Stimulated activated CD4-positive, alpha-beta T cell treated with anti-CD3 and anti-CD28 coated beads, Interleukin-15, amount 100 ng/mL, for 24 hours (primary cell): ENCODE data around the gene ARL6IP5.

Experiments used
- DNase-seq: peaks from one replicate; pipeline ENCODE4 v3.0.0-alpha.2; 2020

ARL6IP5 gene, protein sequence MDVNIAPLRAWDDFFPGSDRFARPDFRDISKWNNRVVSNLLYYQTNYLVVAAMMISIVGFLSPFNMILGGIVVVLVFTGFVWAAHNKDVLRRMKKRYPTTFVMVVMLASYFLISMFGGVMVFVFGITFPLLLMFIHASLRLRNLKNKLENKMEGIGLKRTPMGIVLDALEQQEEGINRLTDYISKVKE

DNA sequence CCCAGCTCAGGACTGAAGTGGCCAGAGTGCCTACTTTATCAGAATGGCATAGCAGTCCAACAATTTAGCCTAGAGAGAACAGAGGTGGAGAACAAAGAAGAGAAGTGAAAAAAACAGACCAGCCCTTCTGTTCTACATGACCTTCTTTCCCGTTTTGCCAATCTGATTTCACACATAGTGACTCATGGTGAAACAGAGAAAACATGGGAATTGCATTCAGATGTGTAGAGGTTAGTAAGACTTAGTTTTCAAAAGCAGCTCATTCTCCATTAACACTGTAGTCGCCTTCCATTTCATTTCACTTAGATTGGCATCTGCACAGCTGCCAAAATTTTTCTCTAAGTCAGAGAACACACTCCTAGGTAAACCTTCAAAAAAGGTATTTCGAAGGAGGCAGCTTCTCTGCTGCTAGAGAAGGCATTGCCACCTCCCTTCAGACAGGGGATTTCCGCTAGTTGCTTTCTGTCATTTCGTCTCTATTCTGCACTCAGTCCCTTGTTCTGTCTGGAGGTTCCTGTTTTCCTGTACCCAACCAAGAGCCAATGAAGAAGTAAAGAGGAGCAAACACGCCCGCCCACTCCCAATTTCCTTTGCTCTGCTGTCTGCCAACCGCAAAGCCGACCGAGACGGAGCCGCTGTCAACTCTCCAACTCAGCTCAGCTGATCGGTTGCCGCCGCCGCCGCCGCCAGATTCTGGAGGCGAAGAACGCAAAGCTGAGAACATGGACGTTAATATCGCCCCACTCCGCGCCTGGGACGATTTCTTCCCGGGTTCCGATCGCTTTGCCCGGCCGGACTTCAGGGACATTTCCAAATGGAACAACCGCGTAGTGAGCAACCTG is at the start of gene ARL6IP5:
TSS of gene ARL6IP5 (plus strand) at position 612 of the 842 bp plus-strand sequence. CDS start at position 723, 111 bp downstream.
- DNase-seq: peak; percentile 93

DNA sequence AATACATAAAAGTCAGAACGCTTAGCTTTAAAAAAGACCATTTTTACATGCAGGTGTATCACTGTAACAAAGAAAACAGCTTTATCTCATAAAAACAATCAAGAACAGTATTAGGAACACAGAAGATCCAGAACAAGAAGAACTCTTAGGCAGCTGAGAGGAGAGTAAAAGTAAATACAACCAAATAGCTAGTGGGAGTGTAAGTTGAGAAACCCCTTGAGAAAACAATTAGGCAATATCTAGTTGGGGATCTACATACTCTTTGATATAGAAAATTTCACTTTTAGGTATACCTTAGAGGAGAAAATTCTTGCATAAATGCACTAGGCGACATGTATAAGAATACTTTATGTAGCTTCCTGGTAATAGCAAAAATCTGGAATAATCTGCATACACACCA is 40.1 kb upstream of the ARL6IP5 start:
- DNase-seq: no peak

DNA sequence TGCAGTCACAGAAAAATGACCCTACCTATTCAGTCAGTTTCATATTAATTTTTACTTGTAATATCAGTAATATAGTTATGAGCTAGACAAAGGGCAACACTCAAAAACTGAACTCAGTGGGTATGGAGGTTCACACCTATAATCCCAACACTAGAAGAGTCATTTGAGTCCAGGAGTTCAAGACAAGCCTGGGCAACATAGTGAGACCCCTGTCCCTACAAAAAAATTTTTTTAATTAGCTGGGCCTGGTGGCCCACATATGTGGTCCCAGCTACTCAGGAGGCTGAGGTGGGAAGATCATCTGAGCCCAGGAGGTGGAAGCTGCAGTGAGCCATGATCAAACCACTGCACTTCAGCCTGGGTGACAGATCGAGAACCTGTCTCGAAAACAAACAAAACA is 35.7 kb upstream of the ARL6IP5 start:
- no peak for DNase-seq

DNA sequence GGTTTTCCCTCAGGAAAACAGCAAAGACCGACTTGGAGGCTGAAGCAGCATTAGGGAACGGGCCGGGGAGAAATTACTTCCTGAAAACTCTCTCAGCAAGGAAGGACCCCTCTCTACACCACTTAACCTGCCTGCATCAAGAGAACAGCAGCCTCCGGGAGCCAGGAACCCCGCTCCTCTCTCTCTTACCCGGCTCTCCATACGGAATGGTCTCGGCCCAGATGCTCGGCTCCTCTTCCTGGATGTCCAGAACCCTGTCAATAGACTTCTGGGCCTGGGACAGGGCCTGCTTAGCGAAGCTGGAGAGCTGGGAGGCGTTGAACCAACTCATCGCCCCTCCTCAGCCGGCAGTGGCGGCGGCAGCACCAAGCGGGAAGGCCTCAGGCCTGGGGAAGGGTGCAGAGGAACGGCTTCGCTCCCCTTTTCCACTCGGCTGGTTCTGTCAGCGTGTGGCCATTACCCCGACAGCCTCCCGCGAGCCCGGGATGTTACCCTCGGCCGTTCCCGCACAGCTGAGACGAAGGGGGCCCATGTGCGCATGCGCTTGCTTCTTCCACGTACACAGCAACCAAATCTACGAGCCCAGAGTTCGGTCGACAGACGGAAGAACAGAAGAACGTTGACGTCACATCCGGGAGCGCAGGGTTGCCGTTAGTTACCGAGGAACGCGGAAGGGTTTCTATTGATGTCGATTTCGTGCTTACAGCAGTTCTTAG is 32.8 kb upstream of the ARL6IP5 start, which contains the start of gene TMF1:
TSS of gene TMF1 (minus strand) at position 578 of the 716 bp plus-strand sequence. CDS start at position 331, 247 bp downstream.
- DNase-seq: peak; percentile 98

DNA sequence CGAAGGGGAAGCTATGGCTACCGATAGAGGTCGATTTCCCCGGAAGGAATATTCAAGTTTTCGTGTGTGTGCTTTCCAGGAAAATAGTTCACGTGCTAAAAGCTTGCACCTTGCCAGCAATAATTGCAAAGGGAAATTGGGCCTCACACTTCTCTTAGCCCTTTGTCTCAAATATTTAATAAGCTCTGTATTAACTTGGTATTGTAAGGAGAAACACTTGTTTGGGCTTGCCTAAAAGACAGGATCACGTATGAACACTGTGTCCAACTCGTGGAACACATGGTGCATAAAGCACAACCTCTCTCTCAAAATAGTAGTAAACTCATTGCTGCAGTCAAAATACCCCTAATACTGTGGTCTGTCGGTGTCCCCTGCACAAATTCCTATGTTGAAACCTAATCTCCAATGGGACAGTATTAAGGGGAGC is 32.3 kb upstream of the ARL6IP5 start:
- no peak for DNase-seq

DNA sequence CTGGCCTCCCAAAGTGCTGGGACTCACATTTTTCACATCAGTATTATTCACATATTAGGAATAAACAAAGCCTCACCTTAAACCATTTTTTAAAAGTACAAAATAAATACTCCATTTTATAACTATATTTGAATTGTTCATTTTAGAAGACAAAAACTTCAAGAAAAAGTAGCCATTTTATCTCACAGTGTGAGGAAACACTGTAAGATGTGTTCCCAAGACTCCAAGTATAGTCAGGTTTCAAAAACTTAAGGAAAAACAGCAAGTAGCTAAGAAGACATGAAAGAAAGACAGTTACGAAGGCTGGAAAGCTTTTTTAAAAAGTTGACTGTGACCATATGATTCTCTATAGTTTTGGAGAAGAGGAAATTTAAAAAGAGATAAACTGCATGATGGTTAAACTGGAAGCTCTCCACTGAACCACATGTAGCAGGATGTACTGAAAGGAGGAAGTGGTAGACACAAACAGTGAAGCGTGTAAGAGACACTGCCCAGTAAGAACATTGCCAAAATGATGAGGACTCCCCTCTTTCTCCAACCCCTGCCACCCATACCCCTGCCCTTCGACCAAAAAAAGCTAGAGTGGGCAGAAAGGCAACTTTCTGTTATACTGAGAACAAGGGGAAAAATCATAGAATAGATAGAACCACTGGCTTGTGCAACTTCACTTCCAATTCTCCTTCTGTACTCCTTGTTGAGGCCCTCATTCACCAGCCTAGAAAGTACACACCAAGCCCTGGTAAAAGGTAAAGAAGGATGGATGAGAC is 26.4 kb upstream of the ARL6IP5 start:
- no peak for DNase-seq

DNA sequence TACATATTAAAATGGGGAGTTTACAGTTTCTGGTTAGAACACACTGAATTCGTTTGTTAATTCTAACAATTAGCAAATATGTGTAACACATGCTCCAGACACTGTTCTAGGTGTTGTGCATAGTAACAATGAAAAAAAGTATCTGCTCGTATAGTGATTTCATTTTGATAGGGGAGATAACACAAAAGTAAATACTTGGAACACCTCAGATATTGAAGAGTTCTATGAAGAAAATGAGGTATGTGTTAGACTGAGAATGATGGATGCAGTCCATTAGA is 25.9 kb upstream of the ARL6IP5 start:
- no peak for DNase-seq

DNA sequence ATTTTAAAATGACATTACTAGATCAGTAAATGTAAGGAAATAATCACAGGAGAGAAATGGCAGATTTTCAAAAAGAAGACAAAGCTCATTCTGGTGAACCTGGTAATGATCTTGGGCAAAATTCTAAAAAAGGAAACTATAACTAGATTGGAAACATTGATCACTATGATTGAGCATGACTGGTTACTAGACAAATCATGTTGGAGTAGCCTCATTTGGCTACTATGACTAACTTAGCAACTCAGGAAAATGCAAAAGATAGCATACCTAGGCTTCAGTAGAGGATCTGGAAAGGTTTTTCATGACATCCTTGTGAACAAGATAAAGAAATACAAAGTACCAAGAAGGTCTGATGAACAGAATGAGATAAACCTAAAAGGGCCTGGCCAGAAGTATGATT is 25.0 kb upstream of the ARL6IP5 start:
- DNase-seq: no peak

DNA sequence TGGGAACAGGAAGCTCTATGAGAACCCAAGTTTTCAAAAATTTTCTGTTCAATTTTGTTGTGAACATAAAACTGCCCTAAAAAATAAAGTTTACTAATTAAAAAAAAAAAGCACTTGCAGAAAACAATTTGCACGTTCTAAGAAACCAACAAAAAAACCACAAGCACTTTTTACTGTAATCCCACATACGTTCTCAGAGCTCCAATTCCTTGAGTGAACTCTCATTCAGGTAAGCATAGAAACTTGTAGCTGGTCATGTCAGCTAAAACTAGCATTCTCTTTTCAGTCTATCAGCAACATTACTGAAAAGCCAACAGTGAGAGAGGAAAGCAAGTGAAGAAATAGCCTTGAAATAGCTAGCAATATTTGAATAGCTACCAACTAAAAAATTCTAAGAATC is 21.1 kb upstream of the ARL6IP5 start:
- no peak for DNase-seq

DNA sequence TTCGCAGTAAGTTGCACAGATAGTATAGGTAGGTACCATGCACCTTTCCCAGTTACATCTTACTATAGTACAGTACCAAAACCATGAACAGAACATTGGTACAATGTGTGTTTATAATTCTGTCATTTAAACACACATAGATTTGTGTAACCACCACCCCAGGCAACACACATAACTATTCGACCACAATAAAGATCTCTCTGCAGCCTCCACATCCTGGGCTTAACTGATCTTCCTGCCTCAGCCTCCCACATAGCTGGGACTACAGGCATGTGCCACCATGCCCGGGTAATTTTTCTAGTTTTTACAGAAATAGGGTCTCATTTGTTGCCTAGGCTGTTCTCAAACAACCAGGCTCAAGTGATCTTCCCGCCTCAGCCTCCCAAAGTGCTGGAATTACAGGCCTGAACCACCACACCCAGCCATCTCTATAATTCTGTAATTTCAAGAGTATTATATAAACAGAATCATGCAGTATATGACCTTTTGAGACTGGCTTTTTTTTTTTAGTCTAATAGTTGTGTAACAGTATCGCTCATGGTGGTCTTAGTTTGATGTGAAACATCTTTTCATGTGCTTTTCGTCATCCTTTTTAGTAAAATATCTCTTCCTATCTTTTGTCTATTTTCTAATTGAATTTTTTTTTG is 19.3 kb upstream of the ARL6IP5 start:
- no peak for DNase-seq

DNA sequence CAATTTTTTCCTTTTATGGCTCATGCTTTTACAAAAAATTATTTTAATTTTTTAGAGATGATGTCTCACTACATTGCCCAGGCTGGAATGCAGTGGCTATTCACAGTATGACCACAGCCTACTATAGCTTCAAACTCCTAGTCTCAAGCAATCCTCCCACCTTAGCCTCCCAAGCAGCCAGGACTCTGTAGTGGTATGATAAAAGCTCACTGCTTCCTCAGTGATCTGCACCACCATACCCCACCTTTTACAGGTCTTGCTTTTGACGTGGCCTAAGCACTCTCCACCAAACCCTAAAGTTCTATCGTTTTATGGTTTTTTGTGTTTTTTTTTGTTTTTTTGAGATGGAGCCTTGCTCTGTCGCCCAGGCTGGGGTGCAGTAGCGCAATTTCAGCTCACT is 18.6 kb upstream of the ARL6IP5 start:
- no peak for DNase-seq

DNA sequence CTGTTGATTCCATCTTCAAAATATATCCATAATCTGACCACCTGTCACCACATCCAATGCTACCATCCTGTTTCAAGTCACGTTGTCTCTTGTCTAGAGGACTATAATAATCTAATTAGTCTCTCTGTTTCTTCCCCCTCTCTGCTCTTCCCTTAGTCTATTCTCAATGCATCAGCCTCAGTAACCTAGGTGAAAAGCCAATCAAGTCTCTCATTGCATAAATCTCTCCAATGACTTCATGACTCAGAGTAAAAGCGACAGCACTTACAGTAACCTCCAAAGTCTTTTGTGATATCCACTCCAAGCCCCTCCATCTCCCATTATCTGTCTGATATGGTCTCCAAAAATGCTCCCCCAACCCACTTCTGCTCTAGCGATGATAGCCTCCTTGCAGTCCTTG is 11.8 kb upstream of the ARL6IP5 start:
- no peak for DNase-seq

DNA sequence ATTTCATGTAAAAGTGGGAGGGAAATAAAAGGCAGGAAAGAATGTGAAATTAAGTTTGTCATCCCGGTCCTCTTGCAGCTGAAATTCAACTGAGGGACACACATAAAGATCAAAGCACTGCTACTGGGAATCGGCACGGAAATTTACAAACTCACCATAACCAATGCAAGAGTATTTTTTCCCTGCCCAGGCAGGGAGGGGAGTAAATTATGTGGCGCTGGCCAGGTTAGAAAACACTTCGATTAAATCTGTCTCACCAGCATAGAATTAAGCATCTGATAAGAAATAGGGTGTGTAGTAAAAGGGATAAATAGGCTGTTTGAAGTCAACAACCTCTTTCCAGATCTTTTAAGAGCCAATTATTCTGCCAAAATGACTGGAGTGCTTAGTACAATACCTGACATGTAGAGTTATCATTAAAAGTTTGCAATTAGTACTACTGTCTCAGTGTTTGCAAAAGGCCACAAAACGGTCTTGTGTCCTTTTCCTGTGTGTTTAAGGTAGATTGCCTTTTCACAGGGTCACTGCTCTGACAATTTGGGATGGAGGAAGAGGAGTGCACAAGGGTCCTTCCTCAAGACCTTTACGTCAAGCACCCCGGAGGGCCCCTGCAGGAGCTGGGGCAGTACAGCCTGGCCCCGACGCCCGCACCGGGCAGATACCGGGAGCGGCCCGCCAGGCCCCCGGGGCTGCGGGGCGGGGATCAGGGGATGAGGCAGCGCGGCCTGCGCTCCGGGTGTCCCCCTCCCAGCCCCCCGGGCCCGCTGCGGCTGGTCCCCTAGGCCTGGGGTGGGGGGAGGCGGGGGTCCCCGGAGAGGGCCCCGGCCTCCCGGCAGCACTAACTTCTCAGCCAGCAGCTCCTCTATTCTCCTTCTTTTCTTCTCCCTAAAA is 5.2 kb upstream of the ARL6IP5 start:
- no peak for DNase-seq

DNA sequence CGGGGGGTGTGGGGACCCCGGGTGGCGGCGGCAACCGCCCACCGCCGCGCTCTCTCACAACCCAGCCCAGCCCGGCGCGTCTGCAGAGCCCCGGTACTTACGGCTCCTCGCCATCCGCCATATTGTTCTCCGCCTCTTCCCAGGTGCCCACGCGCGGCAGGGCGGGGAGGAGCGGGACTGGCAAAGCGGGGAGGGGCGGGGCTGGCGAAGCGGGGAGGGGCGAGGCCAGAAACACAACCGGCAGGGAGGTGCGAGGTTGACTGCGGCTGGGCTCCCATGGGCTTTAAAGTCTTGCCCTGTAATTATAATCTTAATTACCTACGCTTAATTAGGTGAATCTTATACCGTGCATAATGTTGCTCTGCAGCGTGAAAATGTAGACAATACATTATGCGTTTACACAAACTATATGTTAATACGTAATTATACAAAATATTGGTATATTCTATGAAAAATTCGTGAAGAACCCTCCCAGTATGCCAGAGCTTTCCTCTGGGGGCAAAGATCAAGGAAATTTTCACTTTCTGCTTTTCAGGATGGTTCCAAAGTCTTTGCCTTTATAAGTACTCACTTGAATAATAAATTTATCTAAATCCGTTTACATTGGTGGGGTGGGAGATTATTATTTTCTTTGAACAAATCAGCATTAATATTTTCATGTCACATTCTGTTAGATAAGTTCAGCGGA is 4.4 kb upstream of the ARL6IP5 start, which contains the start of gene UBA3:
TSS of gene UBA3 (minus strand) at position 133 of the 688 bp plus-strand sequence. CDS start at position 121, 12 bp downstream.
- DNase-seq: peak; percentile 95

DNA sequence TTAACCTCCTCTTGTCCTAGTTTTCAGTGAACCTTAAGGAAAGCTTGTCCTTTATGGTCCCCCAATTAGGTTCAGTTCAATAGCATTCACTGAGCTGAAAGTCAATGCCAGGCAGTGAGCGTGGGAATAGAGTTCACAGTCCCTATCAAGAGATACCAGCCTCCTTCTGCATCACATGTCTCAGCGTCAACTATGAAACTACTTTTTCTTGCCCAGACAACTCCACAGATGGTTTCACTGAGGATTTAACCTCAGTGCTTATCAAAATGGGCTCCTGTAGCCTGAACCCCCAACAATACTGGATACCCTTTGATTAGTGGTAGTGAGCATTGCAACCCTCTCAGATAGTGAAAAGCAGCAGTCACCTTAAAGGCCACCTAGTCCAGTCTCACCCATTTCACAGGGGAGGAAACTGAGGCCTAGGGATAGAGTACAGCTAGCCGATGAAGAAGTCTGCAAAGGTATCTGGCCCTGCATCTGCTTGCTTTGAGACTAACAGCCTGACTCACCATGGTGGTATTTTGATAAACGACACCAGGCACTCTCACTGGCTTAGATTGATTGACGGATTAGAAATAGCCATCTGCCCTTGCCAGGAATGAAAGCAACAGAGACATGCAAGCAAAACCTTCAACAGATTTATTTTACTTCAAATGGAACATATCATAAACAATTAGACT is 3.0 kb upstream of the ARL6IP5 start:
- DNase-seq: no peak

DNA sequence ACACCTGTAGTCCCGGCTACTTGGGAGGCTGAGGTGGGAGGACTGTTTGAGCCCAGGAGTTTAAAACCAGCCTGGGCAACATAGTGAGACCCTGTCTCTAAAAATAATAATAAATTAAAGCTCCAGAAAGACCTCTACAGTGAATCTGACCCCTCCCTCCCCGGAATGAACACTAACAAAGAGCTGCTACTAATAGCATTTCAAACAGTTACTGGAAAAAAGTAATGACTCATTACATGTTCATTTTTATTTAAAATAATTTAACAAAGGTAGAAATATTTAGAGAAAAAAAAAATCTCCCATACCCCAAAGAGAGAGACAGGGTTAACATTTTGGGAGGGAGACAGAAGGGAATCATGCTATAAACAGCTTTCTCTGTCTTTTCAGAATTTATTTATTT is 2.4 kb upstream of the ARL6IP5 start:
- DNase-seq: no peak

DNA sequence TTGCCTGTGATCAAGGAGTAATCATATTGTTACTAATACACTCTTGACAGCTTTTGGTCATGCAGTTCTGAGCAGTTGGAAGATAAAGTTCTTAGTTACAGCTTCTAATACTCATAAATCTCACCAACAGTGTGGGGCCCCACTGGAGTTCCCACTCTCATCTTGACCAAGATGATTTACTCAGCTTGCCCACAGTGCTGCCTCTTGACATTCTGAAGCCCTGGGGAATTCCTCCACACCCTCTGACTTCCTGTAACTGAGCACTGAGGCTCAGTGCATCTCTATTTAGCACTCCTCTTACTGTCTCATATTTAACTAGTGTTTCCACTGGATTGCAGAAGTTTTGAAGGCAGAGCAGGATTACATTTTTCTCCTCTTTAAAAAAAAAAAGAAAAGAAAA is 1.9 kb upstream of the ARL6IP5 start:
- DNase-seq: peak; percentile 84

DNA sequence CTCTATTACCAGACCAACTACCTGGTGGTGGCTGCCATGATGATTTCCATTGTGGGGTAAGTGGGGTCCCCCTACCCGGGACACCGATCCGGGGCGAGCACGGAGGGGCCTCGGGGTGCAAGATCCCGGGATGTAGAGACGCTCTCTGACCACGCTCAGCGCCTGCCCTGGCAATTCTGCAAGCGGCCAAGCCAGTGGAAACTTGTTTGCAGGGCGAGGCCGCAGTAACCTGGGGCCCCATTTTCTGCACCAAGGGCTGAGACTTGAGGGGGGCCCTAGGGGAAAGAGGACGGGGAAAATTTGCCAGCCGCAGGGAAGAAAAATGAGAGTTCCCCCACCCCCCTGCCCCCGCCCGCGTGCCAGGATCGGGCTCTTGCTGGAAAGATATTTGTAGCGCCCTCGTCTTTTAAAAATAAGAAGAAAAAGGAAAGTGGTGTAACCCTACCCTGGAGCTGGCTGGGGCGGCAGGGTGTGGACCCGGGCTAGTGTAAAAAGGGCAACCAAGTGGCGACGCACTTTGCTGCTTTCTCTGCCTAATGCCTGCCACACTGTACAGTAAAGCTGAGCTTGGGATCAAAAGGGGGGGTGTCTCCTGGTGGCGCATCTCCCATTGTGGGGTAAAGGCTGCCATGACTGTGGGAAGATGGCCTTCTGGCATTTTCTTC is 563 bp downstream of the ARL6IP5 start:
- no peak for DNase-seq
